Left renal pelvis (tissue), 4 donors: ENCODE results near the gene PHC2. TPM values are rescaled to one million over a fixed set of nuclear protein-coding genes. Genes with fewer than 3 reads are reported as not detected.
A peak's percentile ranks its signal among the peaks of the same experiment; 100 is the strongest.

Source experiments
- DNase-seq, 4 donors: peaks; one replicate each; pipeline ENCODE4 v3.0.0-alpha.2; 2013; ENCODE audit warnings: low read depth in 4 of 4, low spot score in 3 of 4
- polyA plus RNA-seq, 4 donors: library from polyadenylated mRNA; unstranded; fragments of 120-200 nt; gene quantifications; one replicate each; pipeline ENCODE4 v1.2.1, GENCODE V29; 2013; ENCODE audit not compliant: insufficient read length in 4 of 4

Gene PHC2
- polyA plus RNA-seq: 100 to 1,000 TPM in 2 of 4 donors, 10 to 100 TPM in 2; 96.3 to 115 (median 102) TPM

GRCh38 chr1:33430692-33431593, at the start of gene PHC2:
TSS of gene PHC2 (minus strand) at chr1:33431095. CDS start at chr1:33375539, 55,556 bp downstream.
- peak; percentile 87 to 92 (median 89) for DNase-seq

GRCh38 chr1:33477451-33477850, 46.6 kb upstream of the PHC2 start:
- DNase-seq: no peak

GRCh38 chr1:33473900-33474299, 43.0 kb upstream of the PHC2 start:
- no peak for DNase-seq

- DNase-seq: peak; percentile 89 to 96 (median 91)
Observed at GRCh38 chr1:33472269-33472980, 41.5 kb upstream of the PHC2 start, which contains the start of gene ZSCAN20. TSS of gene ZSCAN20 (plus strand) at chr1:33472645. CDS start at chr1:33479289, 6,644 bp downstream.

GRCh38 chr1:33471416-33471815, 40.5 kb upstream of the PHC2 start:
- no peak for DNase-seq

GRCh38 chr1:33470495-33471012, 39.7 kb upstream of the PHC2 start:
- peak in 3 of 4 donors; percentile 60 to 72 (median 69) for DNase-seq

GRCh38 chr1:33469691-33470090, 38.8 kb upstream of the PHC2 start:
- DNase-seq: no peak

GRCh38 chr1:33468967-33469366, 38.1 kb upstream of the PHC2 start:
- DNase-seq: no peak

GRCh38 chr1:33468531-33468930, 37.6 kb upstream of the PHC2 start:
- no peak for DNase-seq

GRCh38 chr1:33468011-33468410, 37.1 kb upstream of the PHC2 start:
- no peak for DNase-seq

- peak in 2 of 4 donors; percentile 53 to 56 for DNase-seq
Observed at GRCh38 chr1:33466159-33466558, 35.3 kb upstream of the PHC2 start.

- DNase-seq: no peak
Observed at GRCh38 chr1:33465316-33465715, 34.4 kb upstream of the PHC2 start.

GRCh38 chr1:33464552-33464951, 33.7 kb upstream of the PHC2 start:
- no peak for DNase-seq

GRCh38 chr1:33462405-33463164, 31.7 kb upstream of the PHC2 start:
- DNase-seq: no peak

- no peak for DNase-seq
Observed at GRCh38 chr1:33460947-33461629, 30.2 kb upstream of the PHC2 start.

GRCh38 chr1:33460144-33460543, 29.2 kb upstream of the PHC2 start:
- no peak for DNase-seq

- no peak for DNase-seq
Observed at GRCh38 chr1:33459691-33460090, 28.8 kb upstream of the PHC2 start.

- no peak for DNase-seq
Observed at GRCh38 chr1:33456502-33456886, 25.6 kb upstream of the PHC2 start.

GRCh38 chr1:33455539-33456501, 24.9 kb upstream of the PHC2 start:
- peak in 2 of 4 donors; percentile 55 to 60 for DNase-seq
